Spleen (tissue), 11 donors: ENCODE data around the gene GRIN1. TPM values are rescaled to one million over a fixed set of nuclear protein-coding genes. Genes with fewer than 3 reads are reported as not detected.

Experiments used
- DNase-seq: peaks from one replicate; pipeline ENCODE4 v3.0.0-alpha.2; 2020
- H3K27ac ChIP-seq, 8 donors: fragments of 200-600 bp; sonication (generic) in 7 of 8; 1 replicate in 4 of 8; 2 replicates in 4 of 8; pipeline versions ENCODE4 v1.5.0 to v1.8.0; 2016 to 2021; ENCODE audit warnings: inconsistent platforms in 4 of 8, mild to moderate bottlenecking in 4 of 8, moderate library complexity in 1 of 8
- H3K27me3 ChIP-seq, 7 donors: fragments of 200-600 bp; sonication (generic) in 6 of 7; replicated peaks in 1 of 7; 1 replicate in 4 of 7; 2 replicates in 3 of 7; pipeline versions ENCODE4 v1.5.0 to v1.8.0; 2016 to 2021; ENCODE audit warnings: inconsistent platforms in 3 of 7, mild to moderate bottlenecking in 1 of 7
- H3K36me3 ChIP-seq, 6 donors: fragments of 200-600 bp; sonication (generic) in 5 of 6; 1 replicate in 4 of 6; 2 replicates in 2 of 6; pipeline versions ENCODE4 v1.5.0 to v1.8.0; 2016 to 2021; ENCODE audit warnings: inconsistent platforms in 2 of 6
- H3K4me1 ChIP-seq, 6 donors: fragments of 200-600 bp; sonication (generic) in 5 of 6; 1 replicate in 3 of 6; 2 replicates in 3 of 6; pipeline versions ENCODE4 v1.5.0 to v1.8.0; 2016 to 2021; ENCODE audit warnings: inconsistent platforms in 3 of 6
- H3K4me3 ChIP-seq, 8 donors: fragments of 200-600 bp; sonication (generic) in 7 of 8; 1 replicate in 4 of 8; 2 replicates in 4 of 8; pipeline versions ENCODE4 v1.5.0 to v1.8.0; 2016 to 2021; ENCODE audit warnings: inconsistent platforms in 4 of 8, mild to moderate bottlenecking in 4 of 8, moderate library complexity in 2 of 8
- H3K9me3 ChIP-seq, 8 donors: fragments of 200-600 bp; sonication (generic) in 7 of 8; 1 replicate in 4 of 8; 2 replicates in 4 of 8; pipeline versions ENCODE4 v1.5.0 to v1.8.0; 2016 to 2021; ENCODE audit warnings: inconsistent platforms in 4 of 8
- POLR2A ChIP-seq, 3 donors: fragments of 450-650 bp; IDR thresholded peaks; one replicate each; pipeline ENCODE4 v1.5.1; 2017; ENCODE audit warnings: antibody characterized with exemption in 3 of 3, mild to moderate bottlenecking in 1 of 3
- POLR2AphosphoS5 ChIP-seq, 3 donors: sonication (generic); formaldehyde crosslinking; IDR thresholded peaks; one replicate each; pipeline ENCODE4 v1.5.1; 2017; ENCODE audit warnings: antibody characterized with exemption in 3 of 3
- WGBS, 5 donors: extraction: QIAGEN DNeasy Blood & Tissue Kit in 3 of 5; methylation state at CpG; one replicate each; pipeline versions ENCODE4 v1.1.5 to v1.1.7; 2013 to 2018; 5-methylcytosine and 5-hydroxymethylcytosine counted together
- intact Hi-C: fragments of 100-400 bp; cut with DNase I; formaldehyde crosslinking; loops from one replicate; pipeline ENCODE4 v1.15.0; 2023; ENCODE audit warnings: low total_unique reads
- polyA plus RNA-seq, 3 donors: library from polyadenylated mRNA; stranded (reverse); fragments of 200-250 nt; gene quantifications; one replicate each; pipeline ENCODE4 v1.2.1, GENCODE V29; 2013
- total RNA-seq, 7 donors: library from RNA; depleted of rRNA in 3 of 7; stranded (reverse); fragments of >200 nt in 3 of 7; fragmentation: NEBNext Ultra II Directional in 4 of 7; extraction: Animal tissue kit (Norgen Biotek cat#: 25700) in 4 of 7; gene quantifications; one replicate each; pipeline versions ENCODE4 v1.1.0 to v1.2.1, GENCODE V29; 2016 to 2021
- TF ChIP-seq, protein P1 (sequence below), 11 experiments: fragments of 200-600 bp in 7 of 11; fragments of 450-650 bp in 4 of 11; sonication (generic) in 4 of 11; IDR thresholded peaks in 8 of 11; conservative IDR thresholded peaks in 3 of 11; 1 replicate in 7 of 11; 2 replicates in 4 of 11; pipeline versions ENCODE4 v1.4.0 to v1.8.0; 2016 to 2021; ENCODE audit warnings: antibody characterized with exemption in 11 of 11, inconsistent platforms in 4 of 11, mild to moderate bottlenecking in 1 of 11
- donor health status: healthy with polysubstance abuse.
- donor health status: DM: no; HTN: no; CAD: no; lungs with moderate emphysema.
- donor health status: DM: no; HTN: no; CAD: no.
- donor health status: Bipolar disorder and iron deficiency.
- donor health status: healthy.
- donor health status: DM: no; HTN: no; CAD: no.
- donor health status: DM: yes; HTN: yes; CAD: no.

The GRIN1 gene
- total and polyA plus RNA-seq, 10 donors: 0.03 to 0.70 (median 0.05) TPM; not detected in 6

DNA sequence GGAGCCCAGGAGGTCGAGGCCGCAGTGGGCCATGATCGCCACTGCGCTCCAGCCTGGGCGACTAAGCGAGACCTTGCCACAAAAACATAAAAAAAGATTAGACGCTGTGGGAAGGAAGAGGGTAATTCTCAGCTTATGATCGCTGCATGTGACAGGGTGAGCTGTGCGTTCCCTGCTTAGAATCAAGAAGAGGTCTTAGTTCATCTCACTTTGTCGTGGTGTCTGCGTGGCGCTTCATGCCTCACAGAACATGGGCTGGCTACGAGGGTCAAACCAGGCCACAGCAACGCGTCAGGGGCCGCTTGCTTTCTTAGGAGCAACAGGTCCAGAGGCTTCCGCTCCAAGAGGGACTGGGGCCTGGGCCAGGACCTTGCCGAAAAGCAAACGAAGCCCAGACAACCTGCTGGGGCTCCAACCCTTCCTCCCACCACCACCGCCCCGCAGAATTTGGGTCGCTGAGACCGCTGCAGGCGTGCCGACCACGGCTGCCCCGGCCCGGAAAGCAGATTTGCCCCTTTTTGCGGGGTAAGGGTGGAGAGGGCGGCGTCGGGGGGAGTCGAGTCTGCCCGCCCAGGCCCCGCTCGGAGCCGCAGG is 10.0 kb upstream of the GRIN1 start:
- peaks cover 28 to 51% (median 41%) of the 10 kb centered on the region in 6 donors for H3K4me1 ChIP-seq
- peaks cover 0 to 40% (median 10%) of the 10 kb centered on the region in 7 donors for H3K27me3 ChIP-seq
- 16 to 37% (median 21%) methylated on average over 15 to 37 of the region's 37 CpGs for WGBS, 5 donors
- peak overlapping the region; percentile 73 to 89 (median 83) for H3K4me3 ChIP-seq
- H3K36me3 ChIP-seq: no peaks in the 10 kb centered on the region
- intact Hi-C loops: no loop called here
- H3K9me3 ChIP-seq: peaks cover 0 to 7% (median 0%) of the 10 kb centered on the region in 8 donors
- TF ChIP-seq, protein P1, sequence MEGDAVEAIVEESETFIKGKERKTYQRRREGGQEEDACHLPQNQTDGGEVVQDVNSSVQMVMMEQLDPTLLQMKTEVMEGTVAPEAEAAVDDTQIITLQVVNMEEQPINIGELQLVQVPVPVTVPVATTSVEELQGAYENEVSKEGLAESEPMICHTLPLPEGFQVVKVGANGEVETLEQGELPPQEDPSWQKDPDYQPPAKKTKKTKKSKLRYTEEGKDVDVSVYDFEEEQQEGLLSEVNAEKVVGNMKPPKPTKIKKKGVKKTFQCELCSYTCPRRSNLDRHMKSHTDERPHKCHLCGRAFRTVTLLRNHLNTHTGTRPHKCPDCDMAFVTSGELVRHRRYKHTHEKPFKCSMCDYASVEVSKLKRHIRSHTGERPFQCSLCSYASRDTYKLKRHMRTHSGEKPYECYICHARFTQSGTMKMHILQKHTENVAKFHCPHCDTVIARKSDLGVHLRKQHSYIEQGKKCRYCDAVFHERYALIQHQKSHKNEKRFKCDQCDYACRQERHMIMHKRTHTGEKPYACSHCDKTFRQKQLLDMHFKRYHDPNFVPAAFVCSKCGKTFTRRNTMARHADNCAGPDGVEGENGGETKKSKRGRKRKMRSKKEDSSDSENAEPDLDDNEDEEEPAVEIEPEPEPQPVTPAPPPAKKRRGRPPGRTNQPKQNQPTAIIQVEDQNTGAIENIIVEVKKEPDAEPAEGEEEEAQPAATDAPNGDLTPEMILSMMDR (IDR thresholded peaks at IDR 0.05 in 8 of 11, conservative IDR thresholded peaks at IDR 0.05 in 3 of 11): no peak
- TF ChIP-seq POLR2AphosphoS5 (IDR thresholded peaks at IDR 0.05): no peak
- no peak for TF ChIP-seq POLR2A (IDR thresholded peaks at IDR 0.05)
- peak overlapping the region; percentile 53 to 85 (median 78) for H3K27ac ChIP-seq
- no peak for DNase-seq

DNA sequence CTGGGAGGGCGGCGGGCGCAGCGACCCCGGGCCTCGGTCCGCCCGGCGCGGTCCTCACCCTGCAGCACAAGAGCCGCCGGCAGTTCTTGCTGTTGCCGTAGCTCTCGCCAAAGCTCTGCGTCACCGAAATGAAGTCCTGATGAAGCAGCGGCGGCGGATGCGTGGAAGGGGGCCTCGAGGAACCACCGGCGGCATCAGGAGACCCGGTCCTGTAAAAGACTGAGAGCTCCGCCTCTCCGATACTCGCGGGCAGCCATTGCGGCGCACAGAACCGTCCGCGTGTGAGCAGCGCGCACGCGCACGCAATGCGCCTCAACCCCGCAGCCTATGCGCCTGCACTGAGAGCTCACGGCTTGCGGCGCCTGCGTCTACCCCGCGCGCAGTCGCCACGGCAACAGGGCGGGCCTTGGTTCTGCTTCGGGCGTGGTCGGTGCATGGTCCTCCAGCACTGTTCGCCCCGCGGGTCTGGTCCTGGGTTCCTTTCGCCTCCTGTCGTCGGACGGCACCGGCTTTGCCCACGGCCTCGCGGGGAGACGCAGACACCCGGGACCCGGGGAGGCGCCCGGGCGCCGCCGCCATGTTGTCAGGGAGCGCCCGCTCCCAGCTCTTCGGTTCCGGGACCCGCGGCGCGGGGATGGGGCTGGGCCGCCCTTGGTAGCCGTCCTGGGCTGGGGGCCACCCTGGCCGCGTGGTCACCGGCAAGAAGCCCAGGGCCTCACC is 9.3 kb upstream of the GRIN1 start:
- H3K27ac ChIP-seq: peak overlapping the region; percentile 53 to 85 (median 78)
- WGBS, 5 donors: 0 to 1% (median 1%) methylated on average over 22 to 86 of the region's 86 CpGs

DNA sequence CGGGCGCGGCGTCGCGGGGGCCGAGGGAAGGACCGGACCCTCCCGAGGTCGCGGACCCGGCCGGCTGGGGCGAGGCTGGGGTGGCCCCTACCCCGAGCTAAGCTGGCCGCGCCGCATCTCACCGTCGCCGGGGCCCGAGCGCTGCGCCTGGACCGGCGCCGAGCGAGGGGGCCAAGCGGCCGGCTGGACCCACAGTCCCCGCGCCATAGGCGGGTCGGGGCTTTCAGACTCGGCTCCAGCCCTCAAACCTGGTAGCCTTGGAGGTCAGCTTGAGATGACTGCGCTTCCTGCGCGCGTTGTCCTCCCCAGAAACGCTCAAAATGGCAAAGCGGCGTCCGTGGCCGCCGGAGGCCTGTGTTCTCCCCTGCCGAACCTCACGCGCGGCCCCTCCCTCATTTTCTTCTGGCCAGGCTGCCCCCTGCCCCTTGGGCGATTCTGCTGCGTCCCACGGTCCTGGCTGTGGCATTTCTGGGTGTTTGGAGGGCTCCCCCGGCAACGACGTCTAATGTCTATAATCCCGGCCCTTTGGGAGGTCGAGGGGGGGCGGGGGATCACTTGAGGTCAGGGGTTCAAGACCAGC is 8.7 kb upstream of the GRIN1 start:
- no peak for TF ChIP-seq POLR2A (IDR thresholded peaks at IDR 0.05)
- TF ChIP-seq, protein P1 (IDR thresholded peaks at IDR 0.05 in 8 of 11, conservative IDR thresholded peaks at IDR 0.05 in 3 of 11): no peak
- TF ChIP-seq POLR2AphosphoS5 (IDR thresholded peaks at IDR 0.05): no peak
- WGBS, 5 donors: 6 to 16% (median 8%) methylated on average over 35 to 58 of the region's 58 CpGs
- H3K27ac ChIP-seq: peak overlapping the region in 7 of 8 donors; percentile 70 to 85 (median 80)

More for the DNA sequence above, 9.3 kb upstream of the GRIN1 start:
- no peak for TF ChIP-seq POLR2A (IDR thresholded peaks at IDR 0.05)
- TF ChIP-seq POLR2AphosphoS5 (IDR thresholded peaks at IDR 0.05): peak; percentile 86 to 91 (median 90)
- TF ChIP-seq, protein P1 (IDR thresholded peaks at IDR 0.05 in 8 of 11, conservative IDR thresholded peaks at IDR 0.05 in 3 of 11): peak in 3 of 11 experiments; percentile 16 to 29 (median 16)
- H3K4me1 ChIP-seq: peaks cover 28 to 51% (median 41%) of the 10 kb centered on the region in 6 donors
- H3K9me3 ChIP-seq: peaks cover 0 to 7% (median 0%) of the 10 kb centered on the region in 8 donors
- H3K27me3 ChIP-seq: peaks cover 0 to 46% (median 10%) of the 10 kb centered on the region in 7 donors
- H3K36me3 ChIP-seq: no peaks in the 10 kb centered on the region
- DNase-seq: peak; percentile 97
- intact Hi-C loops: no loop called here
- H3K4me3 ChIP-seq: peak overlapping the region; percentile 73 to 89 (median 83)

More for the DNA sequence above, 8.7 kb upstream of the GRIN1 start:
- Histone ChIP-seq H3K27me3 (peaks cover 0 to 53% (median 10%) of the 10 kb centered on the region in 7 donors), H3K4me3 (peak overlapping the region; percentile 73 to 89 (median 83)), H3K36me3 (no peaks in the 10 kb centered on the region), H3K9me3 (peaks cover 0 to 7% (median 0%) of the 10 kb centered on the region in 8 donors), H3K4me1 (peaks cover 28 to 51% (median 41%) of the 10 kb centered on the region in 6 donors)
- DNase-seq: no peak
- intact Hi-C loops: no loop called here
